Measurements from ENCODE around the gene PRKG1. TPM values are rescaled to one million over a fixed set of nuclear protein-coding genes. Genes with fewer than 3 reads are reported as not detected.

The PRKG1 gene
- total and polyA plus RNA-seq, 2 of the 8 experiments (the other 6 are each of a cell fraction or from before 2014, with no cell fraction given): 4.2 to 15.2 TPM

- H3K4me3 ChIP-seq (ENCODE audit: extremely low read depth in 1 of 4, insufficient read depth in 2 of 4, low read depth in 3 of 4, low read length in 4 of 4): no peak overlapping the region
- no peaks in the 10 kb centered on the region for H3K36me3 ChIP-seq (ENCODE audit: control insufficient read depth in 2 of 4, insufficient read depth in 4 of 4, low read length in 3 of 4)
- TF ChIP-seq, protein P1, sequence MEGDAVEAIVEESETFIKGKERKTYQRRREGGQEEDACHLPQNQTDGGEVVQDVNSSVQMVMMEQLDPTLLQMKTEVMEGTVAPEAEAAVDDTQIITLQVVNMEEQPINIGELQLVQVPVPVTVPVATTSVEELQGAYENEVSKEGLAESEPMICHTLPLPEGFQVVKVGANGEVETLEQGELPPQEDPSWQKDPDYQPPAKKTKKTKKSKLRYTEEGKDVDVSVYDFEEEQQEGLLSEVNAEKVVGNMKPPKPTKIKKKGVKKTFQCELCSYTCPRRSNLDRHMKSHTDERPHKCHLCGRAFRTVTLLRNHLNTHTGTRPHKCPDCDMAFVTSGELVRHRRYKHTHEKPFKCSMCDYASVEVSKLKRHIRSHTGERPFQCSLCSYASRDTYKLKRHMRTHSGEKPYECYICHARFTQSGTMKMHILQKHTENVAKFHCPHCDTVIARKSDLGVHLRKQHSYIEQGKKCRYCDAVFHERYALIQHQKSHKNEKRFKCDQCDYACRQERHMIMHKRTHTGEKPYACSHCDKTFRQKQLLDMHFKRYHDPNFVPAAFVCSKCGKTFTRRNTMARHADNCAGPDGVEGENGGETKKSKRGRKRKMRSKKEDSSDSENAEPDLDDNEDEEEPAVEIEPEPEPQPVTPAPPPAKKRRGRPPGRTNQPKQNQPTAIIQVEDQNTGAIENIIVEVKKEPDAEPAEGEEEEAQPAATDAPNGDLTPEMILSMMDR (IDR thresholded peaks at IDR 0.05; ENCODE audit: control extremely low read depth in 1 of 3, insufficient read depth in 1 of 3, low read depth in 1 of 3, low read length in 3 of 3): peak; percentile 1 to 36 (median 7); a peak in 2 of 4 replicates
- TF ChIP-seq RAD21 (IDR thresholded peaks at IDR 0.05 in 1 of 2, conservative IDR thresholded peaks at IDR 0.05 in 1 of 2; ENCODE audit: low read depth in 2 of 2, low read length in 2 of 2): peak; percentile 20 to 28; a peak in 2 of 4 replicates
- TF ChIP-seq PHF8 (conservative IDR thresholded peaks at IDR 0.05; ENCODE audit: low read depth, low read length): no peak
- H3K56ac ChIP-seq (replicated peaks; ENCODE audit: insufficient read length, low read depth, low read length): no peak overlapping the region
- H2BK15ac ChIP-seq (ENCODE audit: low read length): no peak overlapping the region
- no peak for DNase-seq (ENCODE audit: low read depth in 1 of 2, low spot score in 2 of 2)
- no peak overlapping the region for H3K27ac ChIP-seq (ENCODE audit: low read depth, low read length)
- no peaks in the 10 kb centered on the region for H3K9me3 ChIP-seq (ENCODE audit: insufficient read depth in 2 of 2, low read depth in 1 of 2, low read length in 1 of 2)
- H3K14ac ChIP-seq (ENCODE audit: insufficient read length): no peak overlapping the region
- H2BK20ac ChIP-seq (ENCODE audit: low read length): no peak overlapping the region
- H4K91ac ChIP-seq (replicated peaks; ENCODE audit: insufficient read length, low read length): no peak overlapping the region
- WGBS, 2 experiments (ENCODE audit: extremely low coverage in 1 of 2, insufficient coverage in 1 of 2, insufficient read length in 1 of 2, insufficient replicate concordance in 2 of 2, low coverage in 1 of 2, low lambda C conversion rate in 2 of 2, missing lambda C conversion rate in 1 of 2): 80% methylated on average over 4 of the region's 4 CpGs; no CpG with 5 or more reads in 1 of the 2 experiments
- no peaks in the 10 kb centered on the region for H4K20me1 ChIP-seq (replicated peaks in 1 of 2; ENCODE audit: control insufficient read depth in 1 of 2, insufficient read depth in 2 of 2, low read length in 2 of 2)
- no peak overlapping the region for H3K9ac ChIP-seq (replicated peaks in 1 of 4; ENCODE audit: extremely low read depth in 1 of 4, low read depth in 3 of 4, low read length in 3 of 4)
- no peak overlapping the region for H3K4ac ChIP-seq (replicated peaks; ENCODE audit: insufficient read length, low read depth, low read length)
- H3K4me2 ChIP-seq (ENCODE audit: insufficient read depth in 1 of 2, low read depth in 2 of 2, low read length in 2 of 2): no peak overlapping the region
- FAIRE-seq: peak; percentile 45
- H2BK12ac ChIP-seq (ENCODE audit: low read depth, low read length): no peak overlapping the region
- no peaks in the 10 kb centered on the region for H3K79me2 ChIP-seq (ENCODE audit: control insufficient read depth in 1 of 2, insufficient read depth in 2 of 2, low read length in 2 of 2)
- H2AFZ ChIP-seq (ENCODE audit: low read length): no peak overlapping the region
- H2BK120ac ChIP-seq (replicated peaks; ENCODE audit: low read depth, low read length): no peak overlapping the region
- ChIA-PET CTCF (ENCODE audit: partially characterized antibody) (interaction anchor here (0.7 to 1.6 kb wide), 6 partner anchors 12 to 430 kb away, joined by 3 to 9 read pairs (median 3); no protein-coding TSS in a partner anchor), POLR2A (ENCODE audit: partially characterized antibody) (no interaction called here)
- H4K8ac ChIP-seq (ENCODE audit: extremely low read depth, insufficient read depth, low read length): no peak overlapping the region
- no peak overlapping the region for H3K18ac ChIP-seq (ENCODE audit: extremely low read depth, low read length)
- H4K5ac ChIP-seq (ENCODE audit: insufficient read length, low read depth, low read length): no peak overlapping the region
- H3K23me2 ChIP-seq (ENCODE audit: low read depth, low read length): no peaks in the 10 kb centered on the region
- H2BK5ac ChIP-seq (ENCODE audit: low read depth, low read length): no peak overlapping the region
- no peak overlapping the region for H3K23ac ChIP-seq (ENCODE audit: insufficient read length)
- no peaks in the 10 kb centered on the region for H3K79me1 ChIP-seq (ENCODE audit: low read depth, low read length)
- H3K27me3 ChIP-seq (replicated peaks in 1 of 4; ENCODE audit: control insufficient read depth in 3 of 4, extremely low read depth in 1 of 4, insufficient read depth in 3 of 4, low read length in 3 of 4): no peaks in the 10 kb centered on the region
- no peaks in the 10 kb centered on the region for H3K4me1 ChIP-seq (replicated peaks in 1 of 4; ENCODE audit: control insufficient read depth in 3 of 4, insufficient read depth in 4 of 4, low read length in 3 of 4)
- H2AK5ac ChIP-seq (ENCODE audit: low read depth, low read length): no peak overlapping the region
Measured at GRCh38 chr10:51786016-51786683, 711.9 kb downstream of the PRKG1 start.

Data from H1 (cell line).